CD4-positive, alpha-beta T cell treated with Interleukin-15 for 1 hour (primary cell): ENCODE results near the gene CDK2AP2.

Experiments
- DNase-seq: peaks from one replicate; pipeline ENCODE4 v3.0.0-alpha.2; 2020

Gene CDK2AP2

GRCh38 chr11:67503119-67504004 is 4.6 kb downstream of the CDK2AP2 start:
- DNase-seq: no peak

GRCh38 chr11:67502328-67502979 is 5.5 kb downstream of the CDK2AP2 start:
- no peak for DNase-seq

DNA sequence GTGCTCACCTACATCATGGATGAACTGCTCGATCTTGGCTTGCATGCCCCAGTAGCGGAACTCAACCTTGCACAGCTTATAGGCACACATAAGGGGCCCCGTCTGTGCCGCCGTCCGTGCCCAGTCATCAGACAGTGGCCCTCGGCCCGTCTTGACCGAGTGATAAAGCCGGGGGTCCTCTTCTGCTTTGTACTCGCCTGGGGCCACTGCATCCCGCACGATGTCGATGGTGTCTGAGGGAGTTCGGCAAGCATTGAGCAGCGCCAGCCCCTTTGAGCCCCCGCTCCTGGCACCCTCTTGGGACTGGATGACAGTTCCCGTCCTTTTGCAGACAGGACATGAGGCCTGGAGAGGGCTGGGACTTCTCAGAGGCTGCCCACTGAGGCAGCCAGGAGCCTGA is 6.1 kb downstream of the CDK2AP2 start:
- no peak for DNase-seq

GRCh38 chr11:67500831-67501715 is 6.9 kb downstream of the CDK2AP2 start:
- DNase-seq: no peak

GRCh38 chr11:67500484-67500821 is 7.5 kb downstream of the CDK2AP2 start:
- no peak for DNase-seq

DNA sequence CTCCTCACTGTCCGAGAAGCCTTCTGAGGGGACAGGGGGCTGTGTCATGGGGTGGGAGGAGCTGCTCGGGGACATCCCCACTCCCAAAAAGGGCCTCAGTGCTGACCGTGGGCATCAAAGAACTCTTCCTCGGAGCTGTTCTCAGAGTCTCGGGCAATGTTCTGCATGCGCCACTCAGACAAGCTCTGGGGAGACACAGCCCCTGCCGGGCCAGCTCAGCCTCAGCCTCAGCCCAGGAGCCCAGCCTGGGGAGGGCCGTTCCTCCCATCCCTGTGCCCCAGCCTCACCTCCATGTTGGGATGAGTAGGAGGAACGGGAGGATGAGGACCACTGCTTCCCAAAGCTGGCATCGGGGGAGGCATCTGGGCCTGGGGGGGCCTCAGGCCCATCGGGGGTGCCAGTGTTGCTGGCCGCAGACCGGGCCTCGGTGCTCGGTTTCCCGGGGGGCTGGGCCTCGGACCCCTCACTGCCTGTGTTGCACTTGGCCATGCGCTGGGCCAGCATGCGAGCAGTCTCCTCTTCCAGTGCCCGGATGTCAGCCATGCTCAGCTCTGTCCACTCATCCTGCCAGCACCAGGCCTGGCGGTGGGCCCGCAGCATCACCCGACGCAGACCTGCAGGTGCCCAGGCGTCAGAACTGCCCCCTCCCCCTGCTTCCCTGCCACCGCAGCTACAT is 8.0 kb downstream of the CDK2AP2 start:
- DNase-seq: no peak

DNA sequence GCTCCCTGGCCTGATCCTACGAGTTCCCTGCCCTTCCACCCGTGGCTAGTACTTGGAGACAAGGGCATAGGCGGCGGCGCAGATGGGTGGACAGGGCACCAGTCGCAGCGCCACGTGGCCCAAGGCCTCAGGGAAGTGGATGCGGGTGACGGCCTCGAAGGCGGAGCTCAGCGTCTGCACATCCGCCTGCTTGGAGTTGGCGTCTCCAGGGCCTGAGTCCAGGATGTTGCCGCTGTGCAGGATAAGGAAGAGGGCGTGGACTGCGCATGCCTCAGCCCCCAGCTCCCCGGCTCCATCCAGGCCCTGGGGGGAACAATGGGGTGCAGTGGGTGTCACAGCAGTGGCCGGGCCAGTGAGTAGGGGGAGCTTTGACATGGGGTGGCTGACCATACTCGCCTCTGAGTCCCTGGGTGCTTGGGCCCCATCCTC is 9.4 kb downstream of the CDK2AP2 start:
- DNase-seq: no peak

DNA sequence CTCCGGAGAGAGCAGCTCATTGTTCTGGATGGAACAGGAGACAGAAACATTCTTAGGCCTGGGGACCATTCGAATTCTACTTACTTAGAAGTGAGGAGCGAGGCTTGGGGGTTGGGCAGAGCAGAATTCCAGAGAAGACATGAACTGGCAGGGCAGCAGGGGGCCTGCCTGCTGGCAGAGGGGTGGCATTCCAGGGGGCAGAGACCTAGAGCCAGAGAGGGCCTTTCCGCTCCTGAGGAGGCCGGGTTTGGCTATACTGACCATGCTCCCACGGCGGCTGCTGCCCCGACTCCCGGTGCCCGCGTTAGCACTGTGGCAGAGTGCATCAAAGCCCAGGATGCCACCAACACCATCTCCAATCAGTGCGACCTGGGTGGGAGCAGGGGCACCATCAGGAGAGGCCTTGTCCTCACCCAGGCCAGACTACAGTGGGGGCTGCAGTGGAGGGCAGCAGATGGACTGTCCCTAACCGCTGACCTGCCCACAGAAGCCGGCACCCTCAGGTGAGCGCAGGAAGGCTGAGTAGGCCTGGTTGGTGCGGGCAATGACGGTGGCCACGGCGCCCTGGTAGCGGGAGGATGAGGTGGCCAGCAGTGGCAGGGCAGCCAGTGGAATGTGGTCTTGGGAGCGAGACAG is 10.2 kb downstream of the CDK2AP2 start:
- DNase-seq: no peak

DNA sequence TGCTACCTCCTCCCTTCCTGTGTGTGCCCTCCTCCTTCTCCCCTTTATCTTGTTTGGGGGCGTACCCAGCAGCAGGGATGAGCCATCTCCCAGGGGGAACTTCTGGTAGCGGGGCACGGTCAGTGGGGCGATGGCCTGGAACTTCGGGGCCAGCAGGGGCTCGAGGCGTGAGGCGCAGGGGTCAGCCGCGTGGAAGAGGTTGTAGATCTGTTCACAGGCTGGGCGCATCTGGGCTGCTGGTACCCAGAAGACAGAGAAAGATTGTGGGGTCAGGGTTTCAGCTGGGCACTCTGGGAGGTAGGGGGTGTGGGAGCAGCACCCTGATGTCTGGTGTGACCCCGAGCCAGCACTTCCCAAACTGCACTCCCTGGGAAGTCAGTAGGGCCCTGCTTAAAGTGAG is 11.8 kb downstream of the CDK2AP2 start:
- DNase-seq: no peak

DNA sequence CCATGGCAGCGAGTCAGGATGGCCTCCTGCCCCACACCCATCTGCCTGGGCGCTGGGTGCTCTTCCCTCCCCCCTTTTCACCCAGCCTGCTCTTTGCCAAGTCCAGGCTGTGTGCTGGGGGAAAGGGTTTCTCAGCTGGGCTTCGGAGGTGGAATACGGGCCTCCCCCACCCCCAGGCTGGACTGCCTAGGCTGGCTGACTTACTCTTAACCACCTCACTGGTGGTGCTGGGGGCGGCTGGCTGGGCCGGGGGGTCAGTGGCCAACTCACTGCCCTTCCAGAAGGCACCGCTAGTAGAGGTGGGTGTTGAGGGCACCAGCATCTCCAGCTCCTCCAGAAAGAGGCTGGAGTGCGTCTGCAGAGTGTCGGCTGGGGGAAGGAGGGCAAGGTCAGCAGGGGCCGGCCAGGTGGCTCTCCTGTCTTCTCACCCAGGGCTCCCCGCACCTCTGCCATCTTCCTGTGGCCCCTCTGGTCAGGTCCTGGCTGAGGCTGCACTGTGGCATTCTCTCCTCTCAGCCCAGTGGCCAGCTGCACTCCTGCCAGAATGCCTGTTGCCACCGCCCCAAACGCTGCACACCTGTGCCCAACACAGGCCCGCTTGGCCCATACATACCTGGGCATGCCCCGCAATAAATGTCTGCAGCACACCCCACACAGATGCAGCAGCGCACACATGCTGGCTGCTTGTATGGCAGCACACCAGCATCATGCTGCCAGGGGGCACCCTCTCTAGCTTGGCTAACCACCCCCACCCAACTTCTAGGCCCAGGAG is 12.5 kb downstream of the CDK2AP2 start:
- DNase-seq: no peak

- no peak for DNase-seq
These were observed 13.4 kb downstream of the CDK2AP2 start for GRCh38 chr11:67494371-67495233.

DNA sequence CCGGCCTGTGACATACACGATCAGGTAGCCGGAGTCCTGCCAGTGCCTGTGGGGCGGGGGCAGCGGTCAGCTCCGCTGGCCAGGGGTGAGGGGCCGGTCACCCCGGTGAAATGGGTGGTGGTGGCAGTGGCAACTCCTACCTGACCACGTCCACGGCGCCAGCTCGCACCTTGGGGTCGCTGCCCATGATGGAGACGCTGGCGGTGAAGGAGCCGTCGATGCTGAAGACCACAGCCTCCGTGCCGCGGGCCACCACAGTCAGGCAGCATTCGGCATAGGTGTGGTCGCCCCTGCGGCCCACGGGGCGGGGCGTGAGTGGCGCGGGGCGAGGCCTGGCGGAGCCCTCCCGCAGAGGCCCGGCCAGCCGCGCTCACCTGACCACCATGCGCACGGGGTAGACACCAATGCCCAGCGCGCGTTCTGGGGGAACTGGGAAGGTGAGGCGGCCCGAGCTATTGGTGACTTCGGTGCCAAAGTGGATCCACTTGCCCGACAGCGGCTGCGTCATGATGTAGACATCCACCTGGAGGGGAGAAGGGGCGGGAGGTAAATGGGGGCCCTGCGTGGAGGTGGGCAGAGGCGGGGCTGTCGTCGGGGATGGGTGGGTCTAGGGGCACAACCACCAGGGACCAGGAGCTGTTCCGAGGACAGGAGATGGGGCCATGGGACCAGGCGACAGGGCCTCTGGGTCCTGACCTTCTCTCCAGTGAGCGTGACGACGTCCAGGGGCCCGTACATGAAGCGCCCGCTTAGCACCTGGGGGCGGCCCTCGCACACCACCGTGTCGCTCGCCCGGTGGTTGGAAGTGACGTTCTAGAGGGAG is 14.2 kb downstream of the CDK2AP2 start:
- DNase-seq: no peak

DNA sequence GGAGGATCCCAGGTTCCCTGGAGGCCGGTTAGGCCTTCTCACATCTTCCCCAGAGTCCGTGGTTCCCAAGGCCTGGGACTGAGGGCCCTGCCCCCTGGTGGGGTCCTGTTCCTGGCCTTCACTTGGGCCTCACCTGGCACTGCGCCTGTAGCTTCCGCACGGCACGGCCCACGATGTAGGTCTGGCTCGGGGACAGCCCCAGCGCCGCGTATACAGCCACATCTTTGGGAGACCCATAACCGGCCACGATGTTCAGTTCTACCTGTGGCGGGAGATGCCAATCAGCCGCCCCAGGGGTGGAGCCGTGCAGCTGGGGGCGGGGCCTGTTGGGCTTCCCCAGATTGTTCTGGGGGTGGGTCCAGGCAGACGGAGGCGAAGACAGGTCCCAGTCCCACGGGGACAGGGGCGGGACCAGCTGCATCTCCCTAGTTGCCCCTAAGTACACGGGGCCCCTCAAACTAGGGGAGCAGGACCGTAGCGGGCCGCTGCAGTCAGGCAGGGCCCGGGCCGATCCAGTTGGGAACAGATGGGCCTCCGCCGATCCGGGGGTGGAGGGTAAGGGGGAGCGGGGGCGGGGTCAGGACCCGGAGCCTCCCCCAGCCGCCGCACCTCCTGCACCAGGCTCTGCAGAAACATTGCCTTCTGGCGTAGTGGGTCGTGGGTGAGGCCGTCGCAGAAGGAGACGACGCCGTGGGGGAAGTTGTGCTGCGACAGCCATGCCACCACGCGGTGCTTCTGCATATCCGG is 15.0 kb downstream of the CDK2AP2 start:
- DNase-seq: no peak

GRCh38 chr11:67492069-67492727 is 15.8 kb downstream of the CDK2AP2 start:
- DNase-seq: no peak

GRCh38 chr11:67491276-67492068 is 16.5 kb downstream of the CDK2AP2 start:
- DNase-seq: no peak

DNA sequence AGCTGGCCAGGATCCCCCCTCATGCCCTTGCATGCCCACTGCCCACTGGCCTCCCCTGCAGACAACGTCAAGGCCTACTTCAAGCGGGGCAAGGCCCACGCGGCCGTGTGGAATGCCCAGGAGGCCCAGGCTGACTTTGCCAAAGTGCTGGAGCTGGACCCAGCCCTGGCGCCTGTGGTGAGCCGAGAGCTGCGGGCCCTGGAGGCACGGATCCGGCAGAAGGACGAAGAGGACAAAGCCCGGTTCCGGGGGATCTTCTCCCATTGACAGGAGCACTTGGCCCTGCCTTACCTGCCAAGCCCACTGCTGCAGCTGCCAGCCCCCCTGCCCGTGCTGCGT is 17.3 kb downstream of the CDK2AP2 start:
- no peak for DNase-seq

DNA sequence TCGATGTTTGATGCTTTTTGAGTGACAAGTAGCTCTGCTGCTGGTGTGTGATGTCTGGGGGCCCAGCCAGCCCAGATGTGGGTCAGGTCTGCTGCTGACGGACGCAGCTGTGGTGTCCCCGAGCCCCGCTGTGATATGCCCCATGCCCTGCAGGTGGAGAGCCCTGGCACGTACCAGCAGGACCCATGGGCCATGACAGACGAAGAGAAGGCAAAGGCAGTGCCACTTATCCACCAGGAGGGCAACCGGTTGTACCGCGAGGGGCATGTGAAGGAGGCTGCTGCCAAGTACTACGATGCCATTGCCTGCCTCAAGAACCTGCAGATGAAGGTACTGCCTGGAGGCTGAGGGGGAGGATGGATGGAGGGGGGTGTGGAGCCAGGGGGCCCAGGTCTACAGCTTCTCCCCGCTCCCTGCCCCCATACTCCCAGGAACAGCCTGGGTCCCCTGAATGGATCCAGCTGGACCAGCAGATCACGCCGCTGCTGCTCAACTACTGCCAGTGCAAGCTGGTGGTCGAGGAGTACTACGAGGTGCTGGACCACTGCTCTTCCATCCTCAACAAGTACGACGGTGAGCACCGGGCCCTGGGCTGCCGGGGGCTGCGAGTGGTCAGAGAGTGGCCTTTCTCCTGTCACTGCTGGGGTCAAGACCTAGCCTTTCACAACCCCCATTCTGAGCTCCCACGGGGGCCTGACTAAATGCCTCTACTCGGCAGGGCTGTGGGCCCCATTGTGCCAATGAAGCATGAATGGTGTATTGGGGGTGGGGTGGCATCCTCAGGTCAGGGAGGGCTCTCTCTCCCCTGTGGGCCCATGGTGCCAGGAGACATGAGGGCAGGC is 17.9 kb downstream of the CDK2AP2 start:
- DNase-seq: no peak
